ENCODE measurements around the gene HACD2. TPM values are rescaled to one million over a fixed set of nuclear protein-coding genes. Genes with fewer than 3 reads are reported as not detected.

The HACD2 gene
- total RNA-seq, 2 experiments from 2014 or later = 24.3 to 28.8 TPM

DNA sequence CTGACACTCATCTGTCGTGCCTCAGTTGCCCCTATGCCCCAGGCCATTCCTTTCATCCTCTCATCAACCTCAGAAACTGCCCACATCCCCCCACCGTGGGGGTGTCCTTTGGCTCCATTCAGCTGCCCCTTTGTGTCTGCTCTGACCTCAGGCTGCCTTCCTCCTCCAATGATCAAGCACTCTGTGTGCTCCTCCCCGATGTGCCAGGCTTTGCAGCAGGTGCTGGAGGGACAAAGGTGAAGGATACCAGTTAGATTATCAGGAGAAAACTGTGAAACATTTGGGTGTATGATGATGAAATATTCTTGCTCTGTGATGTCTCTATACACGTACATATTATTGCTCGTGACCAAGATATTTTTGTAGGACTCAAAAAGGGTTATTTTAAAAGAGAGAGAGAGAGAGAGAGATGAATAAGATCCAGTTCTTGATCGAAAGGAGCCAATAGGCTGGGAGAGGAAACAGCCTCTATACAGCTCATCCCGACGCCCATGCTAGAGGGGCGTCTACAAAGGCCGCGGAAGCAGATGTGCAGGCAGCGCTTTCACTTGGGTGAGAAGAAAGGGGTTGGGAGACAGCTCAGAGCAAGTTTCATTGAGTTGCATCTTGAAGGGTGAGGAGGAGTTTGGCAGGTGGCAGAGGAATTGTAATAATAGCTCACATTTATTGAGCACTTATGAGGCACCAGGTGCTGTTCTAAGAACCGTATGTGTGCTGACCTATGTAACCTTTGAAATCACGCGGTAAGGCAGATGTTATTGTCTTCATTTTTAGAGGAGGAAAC is 107.7 kb downstream of the HACD2 start:
- ChIA-PET CTCF (interaction anchor here (1.2 to 1.3 kb wide), 2 partner anchors 21 to 27 kb away, joined by 3 to 4 read pairs; no protein-coding TSS in a partner anchor), POLR2A (no interaction called here)
- Mint-ChIP-seq H3K27me3 (peaks cover 5% of the 10 kb centered on the region), H3K36me3 (ENCODE audit: low read depth) (no peaks in the 10 kb centered on the region), H3K27ac (no peak overlapping the region), H3K4me1 (no peaks in the 10 kb centered on the region), H3K4me3 (no peak overlapping the region), H3K9me3 (no peaks in the 10 kb centered on the region)
- DNase-seq = no peak

- DNase-seq = no peak
- no peaks in the 10 kb centered on the region for H3K4me1 Mint-ChIP-seq
- H3K27me3 Mint-ChIP-seq = peaks cover 5% of the 10 kb centered on the region
- no peak overlapping the region for H3K27ac Mint-ChIP-seq
- ChIA-PET CTCF (interaction anchor here (1.2 to 1.5 kb wide), 3 partner anchors 8 to 28 kb away, joined by 3 to 4 read pairs (median 3); no protein-coding TSS in a partner anchor), POLR2A (no interaction called here)
- no peak overlapping the region for H3K4me3 Mint-ChIP-seq
- H3K9me3 Mint-ChIP-seq = no peaks in the 10 kb centered on the region
- H3K36me3 Mint-ChIP-seq (ENCODE audit: low read depth) = no peaks in the 10 kb centered on the region
These were observed 109.1 kb downstream of the HACD2 start for GRCh38 chr3:123475786-123476185.

DNA sequence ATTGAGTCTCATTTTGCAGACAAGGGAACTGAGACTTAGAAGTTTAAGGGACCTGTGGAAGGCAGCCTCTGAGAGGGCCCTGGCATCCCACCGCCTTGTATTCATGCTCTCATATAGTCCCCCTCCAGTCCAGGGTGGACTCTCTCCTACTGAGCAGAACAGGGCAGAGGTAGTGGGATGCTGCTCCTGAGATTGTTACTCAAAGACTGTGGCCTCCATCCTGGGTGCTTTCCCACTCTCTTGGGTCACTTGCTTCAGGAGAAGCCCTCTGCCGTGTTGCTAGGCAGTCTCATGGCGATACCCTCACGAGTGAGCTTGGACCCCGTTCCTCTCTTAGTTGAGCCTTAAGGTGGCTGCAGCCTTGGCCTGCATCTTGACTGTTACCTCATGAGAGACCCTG is 113.7 kb downstream of the HACD2 start:
- no peak for DNase-seq
- Mint-ChIP-seq H3K4me1 (no peaks in the 10 kb centered on the region), H3K4me3 (no peak overlapping the region), H3K27me3 (peaks cover 3% of the 10 kb centered on the region), H3K36me3 (ENCODE audit: low read depth) (no peaks in the 10 kb centered on the region), H3K27ac (no peak overlapping the region), H3K9me3 (no peaks in the 10 kb centered on the region)
- ChIA-PET POLR2A (no interaction called here), CTCF (no interaction called here)

- peaks cover 7% of the 10 kb centered on the region for H3K27me3 Mint-ChIP-seq
These were observed 115.4 kb downstream of the HACD2 start for GRCh38 chr3:123469323-123469995.

DNA sequence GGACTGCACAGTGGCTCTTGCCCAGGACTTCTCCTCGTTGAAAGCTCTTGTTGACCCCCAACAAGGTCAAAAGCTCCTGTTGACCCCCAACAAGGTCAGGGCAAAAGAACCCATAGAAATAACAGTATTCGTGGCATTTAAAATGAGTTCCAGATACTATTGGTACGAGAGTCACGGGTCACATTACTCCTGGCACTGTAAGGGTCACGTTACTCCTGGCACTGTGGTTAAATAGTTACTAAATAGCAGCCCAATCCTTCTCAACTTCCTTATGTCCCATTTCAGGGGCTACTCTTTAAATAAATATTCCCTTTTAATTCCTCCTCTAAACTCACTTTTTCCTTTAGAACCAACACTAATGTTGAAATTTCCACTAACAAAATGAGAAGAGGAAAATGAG is 117.8 kb downstream of the HACD2 start:
- Mint-ChIP-seq H3K4me1 (no peaks in the 10 kb centered on the region), H3K36me3 (ENCODE audit: low read depth) (no peaks in the 10 kb centered on the region), H3K9me3 (no peaks in the 10 kb centered on the region), H3K27ac (no peak overlapping the region), H3K4me3 (no peak overlapping the region), H3K27me3 (peaks cover 20% of the 10 kb centered on the region)
- ChIA-PET POLR2A (interaction anchor here (0.7 kb wide), 1 partner anchor 55 kb away, joined by 3 read pairs; no protein-coding TSS in a partner anchor), CTCF (no interaction called here)
- DNase-seq = no peak

More at GRCh38 chr3:123469323-123469995, 115.4 kb downstream of the HACD2 start:
- Mint-ChIP-seq H3K36me3 (ENCODE audit: low read depth) (no peaks in the 10 kb centered on the region), H3K27ac (no peak overlapping the region), H3K4me1 (no peaks in the 10 kb centered on the region), H3K9me3 (no peaks in the 10 kb centered on the region), H3K4me3 (no peak overlapping the region)
- ChIA-PET CTCF (no interaction called here), POLR2A (no interaction called here)
- DNase-seq = no peak

DNA sequence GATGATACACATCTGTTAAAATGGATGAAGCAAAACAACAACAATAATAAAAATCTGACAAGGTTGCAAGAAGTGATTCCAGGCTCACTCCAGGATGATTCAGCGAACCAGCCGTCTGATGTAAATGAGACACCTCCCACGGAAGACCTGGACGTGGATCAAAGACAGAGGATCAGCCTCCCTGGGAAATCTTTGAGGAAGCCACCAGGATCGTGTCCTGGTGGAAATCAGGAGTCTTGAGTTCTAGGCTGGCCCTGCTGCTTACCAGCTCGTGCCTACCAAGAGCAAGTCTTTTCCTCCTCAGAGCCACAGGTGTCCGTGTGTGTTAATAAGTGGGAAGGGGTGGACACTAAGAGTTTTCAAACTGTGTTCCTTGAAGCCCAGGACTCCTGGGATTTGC is 120.6 kb downstream of the HACD2 start:
- Mint-ChIP-seq H3K27ac (no peak overlapping the region), H3K36me3 (ENCODE audit: low read depth) (no peaks in the 10 kb centered on the region), H3K4me1 (no peaks in the 10 kb centered on the region), H3K4me3 (no peak overlapping the region), H3K9me3 (no peaks in the 10 kb centered on the region), H3K27me3 (peaks cover 30% of the 10 kb centered on the region)
- ChIA-PET POLR2A (no interaction called here), CTCF (no interaction called here)
- DNase-seq = no peak

- Mint-ChIP-seq H3K4me3 (no peak overlapping the region), H3K9me3 (no peaks in the 10 kb centered on the region), H3K27ac (no peak overlapping the region), H3K4me1 (no peaks in the 10 kb centered on the region), H3K27me3 (peaks cover 37% of the 10 kb centered on the region), H3K36me3 (ENCODE audit: low read depth) (no peaks in the 10 kb centered on the region)
- POLR2A ChIA-PET = no interaction called here
- no peak for DNase-seq
- CTCF ChIA-PET = no interaction called here
These were observed 125.0 kb downstream of the HACD2 start for GRCh38 chr3:123459862-123460261.

DNA sequence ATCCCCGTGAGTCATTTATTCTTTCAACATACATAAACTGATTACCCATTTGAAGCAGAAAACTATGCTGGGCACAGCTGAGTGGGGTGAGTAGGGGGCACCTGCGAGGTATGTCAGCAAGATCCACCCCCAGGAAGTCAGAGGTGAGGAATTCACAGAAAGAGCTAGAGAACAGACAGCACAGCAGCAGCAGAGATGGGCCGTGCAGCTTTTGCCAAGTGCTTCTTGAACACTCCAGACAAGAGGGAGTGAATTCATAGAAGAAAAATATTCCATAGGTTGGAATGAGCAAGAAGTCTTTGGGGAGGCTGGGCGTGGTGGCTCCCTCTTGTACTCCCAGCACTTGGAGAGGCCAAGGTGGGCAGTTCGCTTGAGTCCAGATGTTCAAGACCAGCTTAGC is 126.6 kb downstream of the HACD2 start:
- no peak for DNase-seq
- Mint-ChIP-seq H3K9me3 (no peaks in the 10 kb centered on the region), H3K27ac (no peak overlapping the region), H3K36me3 (ENCODE audit: low read depth) (no peaks in the 10 kb centered on the region), H3K4me1 (no peaks in the 10 kb centered on the region), H3K27me3 (peaks cover 36% of the 10 kb centered on the region), H3K4me3 (no peak overlapping the region)
- CTCF ChIA-PET = no interaction called here
- POLR2A ChIA-PET = no interaction called here

DNA sequence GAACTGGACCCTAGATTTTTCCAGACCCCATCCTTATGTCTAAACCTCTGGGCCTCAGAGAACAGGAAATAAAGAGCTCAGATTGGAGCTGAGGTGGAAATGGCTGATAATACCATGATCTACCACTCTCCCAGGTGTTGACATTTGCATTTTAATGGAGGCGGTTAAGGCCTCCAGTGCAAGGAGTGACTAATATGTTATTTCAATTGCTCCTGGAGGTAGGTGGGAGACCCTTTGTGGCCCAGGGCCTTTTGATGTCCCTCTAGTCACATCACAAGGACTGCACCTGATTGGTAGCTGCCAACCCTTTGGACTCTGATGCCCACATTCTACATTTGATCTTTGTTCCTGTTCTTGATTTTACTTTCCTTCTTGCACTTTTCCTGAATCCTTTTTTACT is 127.0 kb downstream of the HACD2 start:
- ChIA-PET CTCF (no interaction called here), POLR2A (no interaction called here)
- no peaks in the 10 kb centered on the region for H3K36me3 Mint-ChIP-seq (ENCODE audit: low read depth)
- H3K27ac Mint-ChIP-seq = no peak overlapping the region
- no peak for DNase-seq
- no peak overlapping the region for H3K4me3 Mint-ChIP-seq
- H3K4me1 Mint-ChIP-seq = no peaks in the 10 kb centered on the region
- peaks cover 34% of the 10 kb centered on the region for H3K27me3 Mint-ChIP-seq
- H3K9me3 Mint-ChIP-seq = no peaks in the 10 kb centered on the region

DNA sequence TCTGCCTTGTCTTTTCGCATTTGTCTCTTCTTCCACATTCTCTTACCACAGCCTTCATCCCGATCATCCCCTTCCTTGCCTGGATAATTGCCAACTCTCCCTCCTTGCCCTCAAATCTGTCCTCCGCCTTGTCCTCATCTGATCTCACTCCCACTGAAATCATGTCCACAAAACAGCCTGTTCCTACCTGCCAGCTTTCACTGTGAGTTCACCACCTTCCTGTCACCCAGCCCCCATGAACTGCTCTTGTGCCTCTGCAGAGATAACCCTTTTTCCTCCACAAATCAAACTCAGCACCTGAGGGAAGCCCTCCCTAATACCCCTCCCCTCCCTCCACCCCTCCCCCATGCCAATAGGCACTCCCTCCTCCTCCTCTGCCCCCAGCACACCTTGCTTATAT is 131.2 kb downstream of the HACD2 start:
- Mint-ChIP-seq H3K4me1 (peaks cover 4% of the 10 kb centered on the region), H3K4me3 (no peak overlapping the region), H3K9me3 (no peaks in the 10 kb centered on the region), H3K36me3 (ENCODE audit: low read depth) (no peaks in the 10 kb centered on the region), H3K27me3 (peaks cover 41% of the 10 kb centered on the region), H3K27ac (no peak overlapping the region)
- ChIA-PET CTCF (no interaction called here), POLR2A (no interaction called here)
- DNase-seq = no peak

- H3K27me3 Mint-ChIP-seq = peaks cover 49% of the 10 kb centered on the region
- no peaks in the 10 kb centered on the region for H3K36me3 Mint-ChIP-seq (ENCODE audit: low read depth)
- ChIA-PET CTCF (interaction anchor here (1.4 kb wide), 1 partner anchor 103 kb away, joined by 3 read pairs; no protein-coding TSS in a partner anchor), POLR2A (no interaction called here)
- H3K4me3 Mint-ChIP-seq = no peak overlapping the region
- H3K9me3 Mint-ChIP-seq = no peaks in the 10 kb centered on the region
- no peak for DNase-seq
- peaks cover 7% of the 10 kb centered on the region for H3K4me1 Mint-ChIP-seq
- no peak overlapping the region for H3K27ac Mint-ChIP-seq
These were observed 133.7 kb downstream of the HACD2 start for GRCh38 chr3:123451186-123451585.

- no peak for DNase-seq
- Mint-ChIP-seq H3K27me3 (peaks cover 56% of the 10 kb centered on the region), H3K9me3 (no peaks in the 10 kb centered on the region), H3K27ac (no peak overlapping the region), H3K4me3 (no peak overlapping the region), H3K36me3 (ENCODE audit: low read depth) (no peaks in the 10 kb centered on the region), H3K4me1 (peaks cover 7% of the 10 kb centered on the region)
- ChIA-PET CTCF (interaction anchor here (1.4 kb wide), 1 partner anchor 104 kb away, joined by 3 read pairs; no protein-coding TSS in a partner anchor), POLR2A (no interaction called here)
These were observed 134.8 kb downstream of the HACD2 start for GRCh38 chr3:123449997-123450604.
